Endothelial cell of umbilical vein (primary cell): ENCODE results near the gene C17orf50. TPM values are rescaled to one million over a fixed set of nuclear protein-coding genes. Genes with fewer than 3 reads are reported as not detected.

ENCODE experiments used
- BruUV-seq: library from RNA; stranded (reverse); fragments of 400-500 nt; replicated peaks from 2 replicates; lab custom pipeline; 2021; lab: Mats Ljungman, UMichigan
- CTCF ChIA-PET: fragments of 300-600, 350-600 bp; sonication (Branson Sonifier 250); formaldehyde crosslinking; loops from one replicate; lab custom pipeline; 2021; ENCODE audit warnings: antibody characterized with exemption, inconsistent platforms; lab: Charles Lee
- POLR2A ChIA-PET: fragments of 300-600, 350-600 bp; sonication (Branson Sonifier 250); formaldehyde crosslinking; loops from one replicate; lab custom pipeline; 2021; ENCODE audit warnings: antibody characterized with exemption, inconsistent platforms; lab: Charles Lee
- DNase-seq: peaks from one replicate; pipeline ENCODE4 v3.0.0-alpha.2; 2011; ENCODE audit warnings: low read depth, low spot score
- FAIRE-seq: peaks from 2 replicates; lab custom pipeline; 2011; peaks lifted over from hg19 to GRCh38; lab: Jason Lieb, UNC
- H2AFZ ChIP-seq: 2 replicates; pipeline ENCODE4 v1.6.0; 2012; ENCODE audit warnings: low read depth, low read length, control low read depth, inconsistent platforms
- H3K27ac ChIP-seq: 2 replicates; pipeline ENCODE4 v1.5.1; 2011; ENCODE audit warnings: low read depth, mild to moderate bottlenecking, control low read depth, low read length, moderate library complexity; ENCODE audit not compliant: insufficient read depth
- H3K27me3 ChIP-seq, 2 experiments: 2 replicates each; pipeline versions ENCODE4 v1.6.0 to v1.6.1; 2011; ENCODE audit warnings: low read length in 2 of 2, mixed read lengths in 1 of 2; ENCODE audit not compliant: control insufficient read depth in 2 of 2, insufficient read depth in 2 of 2
- H3K36me3 ChIP-seq, 2 experiments: 2 replicates in 1 of 2; 3 replicates in 1 of 2; pipeline ENCODE4 v1.5.1; 2011; ENCODE audit warnings: low read length in 2 of 2, mild to moderate bottlenecking in 1 of 2, moderate library complexity in 1 of 2; ENCODE audit not compliant: control insufficient read depth in 2 of 2, insufficient read depth in 2 of 2; ENCODE audit errors: extremely low read depth in 1 of 2
- H3K4me1 ChIP-seq: 3 replicates; pipeline ENCODE4 v1.5.1; 2011; ENCODE audit warnings: mild to moderate bottlenecking, low read length; ENCODE audit not compliant: control insufficient read depth, insufficient read depth; ENCODE audit errors: extremely low read depth
- H3K4me2 ChIP-seq: 2 replicates; pipeline ENCODE4 v1.6.1; 2011; ENCODE audit warnings: low read length, control low read depth, mixed read lengths; ENCODE audit not compliant: insufficient read depth
- H3K4me3 ChIP-seq, 3 experiments: fragments of 200-600 bp in 1 of 3; sonication (generic), shearing (Covaris generic) in 1 of 3; replicated peaks in 1 of 3; 2 replicates each; pipeline ENCODE4 v1.5.1; 2011 to 2016; ENCODE audit warnings: control low read depth in 3 of 3, low read length in 3 of 3, mild to moderate bottlenecking in 2 of 3, inconsistent platforms in 1 of 3, low read depth in 1 of 3, moderate library complexity in 1 of 3; ENCODE audit not compliant: insufficient read depth in 1 of 3
- H3K79me2 ChIP-seq: 2 replicates; pipeline ENCODE4 v1.6.0; 2012; ENCODE audit warnings: low read length, inconsistent platforms; ENCODE audit not compliant: control insufficient read depth, insufficient read depth
- H3K9ac ChIP-seq: replicated peaks from 2 replicates; pipeline ENCODE3; 2011; ENCODE audit warnings: low read length, control low read depth; ENCODE audit not compliant: insufficient read depth; ENCODE audit errors: extremely low read depth
- H3K9me1 ChIP-seq: replicated peaks from 3 replicates; pipeline ENCODE4 v1.6.0; 2011; ENCODE audit warnings: mild to moderate bottlenecking, low read length; ENCODE audit not compliant: control insufficient read depth, insufficient read depth; ENCODE audit errors: extremely low read depth
- H3K9me3 ChIP-seq: replicated peaks from 2 replicates; pipeline ENCODE4 v1.5.1; 2012; ENCODE audit warnings: low read length, inconsistent platforms; ENCODE audit not compliant: control insufficient read depth, insufficient read depth
- H4K20me1 ChIP-seq: replicated peaks from 2 replicates; pipeline ENCODE3; 2011; ENCODE audit warnings: mild to moderate bottlenecking, low read length; ENCODE audit not compliant: control insufficient read depth, insufficient read depth; ENCODE audit errors: extremely low read depth
- EZH2 ChIP-seq: IDR thresholded peaks from 2 replicates; pipeline ENCODE4 v1.6.1; 2012; ENCODE audit warnings: borderline replicate concordance, low read depth, mild to moderate bottlenecking, moderate library complexity, low read length, inconsistent platforms; ENCODE audit not compliant: severe bottlenecking
- FOS ChIP-seq: IDR thresholded peaks from 2 replicates; pipeline ENCODE4 v1.6.1; 2011; ENCODE audit warnings: mild to moderate bottlenecking, low read length, moderate library complexity, borderline replicate concordance; ENCODE audit not compliant: insufficient read depth
- GATA2 ChIP-seq: IDR thresholded peaks from 2 replicates; pipeline ENCODE4 v1.7.0; 2011; ENCODE audit warnings: low read depth, mild to moderate bottlenecking, moderate library complexity, mixed read lengths, low read length; ENCODE audit not compliant: insufficient read length, insufficient read depth
- JUN ChIP-seq: IDR thresholded peaks from 2 replicates; pipeline ENCODE4 v1.6.1; 2011; ENCODE audit warnings: borderline replicate concordance, low read depth; ENCODE audit not compliant: insufficient read length, insufficient read depth
- MYC ChIP-seq: IDR thresholded peaks from one replicate; pipeline ENCODE4 v1.6.1; 2011; ENCODE audit warnings: mild to moderate bottlenecking, low read depth, low read length
- POLR2A ChIP-seq: IDR thresholded peaks from 2 replicates; pipeline ENCODE4 v1.6.1; 2012; ENCODE audit warnings: low read depth, mild to moderate bottlenecking, control low read depth, low read length
- POLR2AphosphoS5 ChIP-seq: IDR thresholded peaks from 2 replicates; pipeline ENCODE4 v1.6.1; 2012; ENCODE audit warnings: low read depth, mild to moderate bottlenecking, control low read depth, low read length, moderate library complexity; ENCODE audit not compliant: insufficient read depth
- dilution Hi-C: fragments of 300-500 bp; cut with MboI; formaldehyde crosslinking; loops from one replicate; pipeline ENCODE4 v1.15.0; 2019; ENCODE audit warnings: low sequenced_read_pairs; ENCODE audit not compliant: extremely low pct_ligation_motif_present
- intact Hi-C: fragments of 100-400 bp; cut with micrococcal nuclease; formaldehyde crosslinking; loops from one replicate; pipeline ENCODE4 v1.10.0; 2022
- polyA plus RNA-seq, 4 experiments: library from polyadenylated mRNA; depleted of rRNA in 3 of 4; stranded (reverse) in 3 of 4; unstranded in 1 of 4; fragments of >200 nt; gene quantifications; 2 replicates each; pipeline versions ENCODE4 v1.2.1 to v1.2.3, GENCODE V29; 2011 to 2012; ENCODE audit warnings: missing spikeins in 1 of 4
- total RNA-seq: library from RNA; stranded (reverse); gene quantifications from 2 replicates; pipeline ENCODE4 v1.2.3, GENCODE V29; 2021
- TF ChIP-seq, protein P1 (sequence below), 2 donors: IDR thresholded peaks; 1 replicate in 1 of 2; 2 replicates in 1 of 2; pipeline ENCODE4 v1.5.1; 2011; ENCODE audit warnings: low read length in 2 of 2, mild to moderate bottlenecking in 2 of 2, moderate library complexity in 2 of 2, control low read depth in 1 of 2, inconsistent platforms in 1 of 2, low read depth in 1 of 2; ENCODE audit not compliant: insufficient read depth in 1 of 2; ENCODE audit errors: extremely low read depth in 1 of 2
- TF ChIP-seq, protein P2 (sequence below): IDR thresholded peaks from 2 replicates; pipeline ENCODE4 v1.6.1; 2011; ENCODE audit not compliant: insufficient read depth, insufficient read length

C17orf50 gene
- total and polyA plus RNA-seq, 2 donors (not counting 3 experiments of a cell fraction or from before 2014, with no cell fraction given), result 0.15 TPM; not detected in 1

DNA sequence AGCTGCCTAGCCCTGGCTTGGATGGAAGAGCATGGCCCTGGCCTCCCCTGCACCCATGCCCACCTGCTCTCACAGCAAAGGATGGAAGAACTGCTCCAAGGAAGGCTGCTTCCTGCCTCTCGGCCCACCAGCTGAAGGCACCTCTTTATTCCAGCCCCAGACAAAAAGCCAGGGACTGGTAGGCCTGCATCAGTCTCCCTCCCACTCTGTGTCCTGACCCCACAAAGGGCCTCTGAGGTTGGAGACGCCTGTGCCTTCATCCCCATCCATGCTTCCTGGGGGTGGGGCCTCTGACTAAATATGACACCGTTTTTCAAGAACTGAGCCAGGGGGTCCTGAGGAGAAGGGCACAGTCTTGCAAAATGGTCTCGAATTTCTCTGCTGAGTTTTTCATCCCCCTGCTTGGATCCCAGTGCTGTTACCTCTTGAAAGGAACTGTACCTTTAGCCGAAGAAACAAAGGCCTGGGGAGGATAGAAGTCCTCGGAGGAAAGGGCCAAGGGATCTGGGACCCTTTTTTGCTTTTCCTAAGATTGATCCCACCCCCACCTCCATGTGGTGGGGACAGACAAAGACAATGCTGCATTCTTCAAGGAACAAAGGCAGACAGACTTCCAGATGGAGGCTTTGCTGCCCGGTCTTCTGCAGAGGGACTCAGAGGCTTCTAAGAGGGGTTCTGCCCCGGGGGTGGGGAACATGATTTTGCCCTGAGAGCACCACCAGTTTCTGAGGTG, 5.2 kb downstream of the C17orf50 start:
- ChIA-PET POLR2A (no interaction called here), CTCF (interaction anchor here (1.6 to 8.5 kb wide), 8 partner anchors 11 to 54 kb away, joined by 12 to 453 read pairs (median 32); partner anchors contain the start of genes GAS2L2, MMP28 and TAF15)
- H3K9me3 ChIP-seq, result no peaks in the 10 kb centered on the region
- DNase-seq, result no peak
- no peaks in the 10 kb centered on the region for H3K79me2 ChIP-seq
- no peak overlapping the region for H3K4me3 ChIP-seq
- H3K27me3 ChIP-seq, result peaks cover 2 to 3% of the 10 kb centered on the region in 2 experiments
- H3K4me2 ChIP-seq, result no peak overlapping the region
- no peaks in the 10 kb centered on the region for H4K20me1 ChIP-seq
- H3K27ac ChIP-seq, result no peak overlapping the region
- dilution Hi-C loops (no loop called here), intact Hi-C loops (no loop called here)
- no peak for FAIRE-seq
- BruUV-seq, result no TSS peak
- TF ChIP-seq, protein P1, sequence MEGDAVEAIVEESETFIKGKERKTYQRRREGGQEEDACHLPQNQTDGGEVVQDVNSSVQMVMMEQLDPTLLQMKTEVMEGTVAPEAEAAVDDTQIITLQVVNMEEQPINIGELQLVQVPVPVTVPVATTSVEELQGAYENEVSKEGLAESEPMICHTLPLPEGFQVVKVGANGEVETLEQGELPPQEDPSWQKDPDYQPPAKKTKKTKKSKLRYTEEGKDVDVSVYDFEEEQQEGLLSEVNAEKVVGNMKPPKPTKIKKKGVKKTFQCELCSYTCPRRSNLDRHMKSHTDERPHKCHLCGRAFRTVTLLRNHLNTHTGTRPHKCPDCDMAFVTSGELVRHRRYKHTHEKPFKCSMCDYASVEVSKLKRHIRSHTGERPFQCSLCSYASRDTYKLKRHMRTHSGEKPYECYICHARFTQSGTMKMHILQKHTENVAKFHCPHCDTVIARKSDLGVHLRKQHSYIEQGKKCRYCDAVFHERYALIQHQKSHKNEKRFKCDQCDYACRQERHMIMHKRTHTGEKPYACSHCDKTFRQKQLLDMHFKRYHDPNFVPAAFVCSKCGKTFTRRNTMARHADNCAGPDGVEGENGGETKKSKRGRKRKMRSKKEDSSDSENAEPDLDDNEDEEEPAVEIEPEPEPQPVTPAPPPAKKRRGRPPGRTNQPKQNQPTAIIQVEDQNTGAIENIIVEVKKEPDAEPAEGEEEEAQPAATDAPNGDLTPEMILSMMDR (IDR thresholded peaks at IDR 0.05; ENCODE audit: extremely low read depth in 1 of 2, insufficient read depth in 1 of 2, low read depth in 1 of 2, low read length in 2 of 2), result no peak
- TF ChIP-seq GATA2 (no peak), MYC (no peak), POLR2AphosphoS5 (no peak), JUN (no peak), FOS (no peak), EZH2 (no peak), POLR2A (no peak)
- TF ChIP-seq, protein P2, sequence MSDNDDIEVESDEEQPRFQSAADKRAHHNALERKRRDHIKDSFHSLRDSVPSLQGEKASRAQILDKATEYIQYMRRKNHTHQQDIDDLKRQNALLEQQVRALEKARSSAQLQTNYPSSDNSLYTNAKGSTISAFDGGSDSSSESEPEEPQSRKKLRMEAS, result no peak
- no peak overlapping the region for H2AFZ ChIP-seq
- no peak overlapping the region for H3K9ac ChIP-seq
- H3K4me1 ChIP-seq, result peaks cover 7% of the 10 kb centered on the region
- H3K36me3 ChIP-seq, result no peaks in the 10 kb centered on the region
- H3K9me1 ChIP-seq, result no peaks in the 10 kb centered on the region
